ENCODE measurements around the gene ATAT1. TPM values are rescaled to one million over a fixed set of nuclear protein-coding genes. Genes with fewer than 3 reads are reported as not detected.

Gene ATAT1
- total and polyA plus RNA-seq, 9 of the 15 experiments (the other 6 are each of a cell fraction or from before 2014, with no cell fraction given): 0.65 to 5.8 (median 1.6) TPM

DNA sequence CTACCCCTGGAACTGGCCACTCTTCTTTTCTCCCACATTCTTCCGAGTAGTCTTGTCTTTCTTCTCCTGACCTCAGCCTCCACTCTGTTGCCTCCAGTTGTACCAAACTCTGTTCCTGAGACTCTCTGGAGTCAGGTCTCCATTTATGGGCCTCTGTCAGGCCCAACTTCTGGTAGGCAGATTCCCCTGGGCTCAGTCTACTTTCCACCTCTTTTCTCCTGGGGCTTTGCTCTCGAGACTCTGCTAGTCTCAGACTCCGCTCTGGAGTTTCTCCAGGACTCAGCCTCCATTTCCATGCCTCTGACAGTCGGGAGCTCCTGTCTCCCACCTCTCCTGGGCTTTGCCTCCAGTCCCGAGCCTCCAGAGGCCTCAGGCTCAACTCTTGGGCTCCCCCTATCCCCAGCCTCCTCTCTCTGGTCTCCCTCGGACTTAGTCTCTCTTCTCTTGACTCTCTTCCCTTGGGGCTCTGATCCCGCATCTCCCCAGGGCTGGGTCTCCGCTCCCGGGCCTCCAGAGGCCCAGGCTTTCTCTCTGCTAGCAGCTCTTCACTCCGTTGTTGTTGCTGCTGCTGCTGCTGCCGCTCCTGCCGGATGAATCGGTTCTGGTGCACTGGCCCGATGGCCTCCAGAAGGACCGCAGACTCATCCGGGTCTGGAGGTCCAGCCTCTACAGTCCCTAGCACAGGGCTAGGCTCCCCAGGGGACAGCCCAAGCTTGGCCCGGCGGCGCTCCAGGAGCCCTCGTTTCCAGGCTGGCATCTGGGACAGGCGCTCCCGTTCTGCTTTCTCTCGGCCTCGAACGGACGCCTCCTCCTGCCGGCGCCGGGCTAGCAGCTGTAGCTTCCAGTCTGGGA, 58.7 kb downstream of the ATAT1 start (continued):
- TF ChIP-seq, protein P1, sequence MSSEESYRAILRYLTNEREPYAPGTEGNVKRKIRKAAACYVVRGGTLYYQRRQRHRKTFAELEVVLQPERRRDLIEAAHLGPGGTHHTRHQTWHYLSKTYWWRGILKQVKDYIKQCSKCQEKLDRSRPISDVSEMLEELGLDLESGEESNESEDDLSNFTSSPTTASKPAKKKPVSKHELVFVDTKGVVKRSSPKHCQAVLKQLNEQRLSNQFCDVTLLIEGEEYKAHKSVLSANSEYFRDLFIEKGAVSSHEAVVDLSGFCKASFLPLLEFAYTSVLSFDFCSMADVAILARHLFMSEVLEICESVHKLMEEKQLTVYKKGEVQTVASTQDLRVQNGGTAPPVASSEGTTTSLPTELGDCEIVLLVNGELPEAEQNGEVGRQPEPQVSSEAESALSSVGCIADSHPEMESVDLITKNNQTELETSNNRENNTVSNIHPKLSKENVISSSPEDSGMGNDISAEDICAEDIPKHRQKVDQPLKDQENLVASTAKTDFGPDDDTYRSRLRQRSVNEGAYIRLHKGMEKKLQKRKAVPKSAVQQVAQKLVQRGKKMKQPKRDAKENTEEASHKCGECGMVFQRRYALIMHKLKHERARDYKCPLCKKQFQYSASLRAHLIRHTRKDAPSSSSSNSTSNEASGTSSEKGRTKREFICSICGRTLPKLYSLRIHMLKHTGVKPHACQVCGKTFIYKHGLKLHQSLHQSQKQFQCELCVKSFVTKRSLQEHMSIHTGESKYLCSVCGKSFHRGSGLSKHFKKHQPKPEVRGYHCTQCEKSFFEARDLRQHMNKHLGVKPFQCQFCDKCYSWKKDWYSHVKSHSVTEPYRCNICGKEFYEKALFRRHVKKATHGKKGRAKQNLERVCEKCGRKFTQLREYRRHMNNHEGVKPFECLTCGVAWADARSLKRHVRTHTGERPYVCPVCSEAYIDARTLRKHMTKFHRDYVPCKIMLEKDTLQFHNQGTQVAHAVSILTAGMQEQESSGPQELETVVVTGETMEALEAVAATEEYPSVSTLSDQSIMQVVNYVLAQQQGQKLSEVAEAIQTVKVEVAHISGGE (CRISPR knock-in tag; IDR thresholded peaks at IDR 0.05): 0 out of 6 replicates have a peak, but pooled peaks of 1 of the 3 experiments have one; percentile 3
- TF ChIP-seq ZNF830 (CRISPR knock-in tag; IDR thresholded peaks at IDR 0.05) (peak; percentile 31; the same call in 1 of the 2 replicates), ZNF644 (tag; IDR thresholded peaks at IDR 0.05; ENCODE audit: low read depth) (peak; percentile 52; the same call in 1 of the 2 replicates), GTF2A2 (tag; IDR thresholded peaks at IDR 0.05) (no peak), ZNF586 (CRISPR knock-in tag; conservative IDR thresholded peaks at IDR 0.05) (0 out of 2 replicates have a peak, but pooled peaks have one; percentile 29), SIN3A (IDR thresholded peaks at IDR 0.05; ENCODE audit: borderline replicate concordance in 2 of 2, control insufficient read depth in 1 of 2, low read depth in 2 of 2, low read length in 2 of 2) (peak in 1 of 2 experiments; percentile 43; a peak in 1 of 4 replicates), RBM15 (IDR thresholded peaks at IDR 0.05; ENCODE audit: insufficient read depth, low read length) (no peak), ZFX (CRISPR knock-in tag; IDR thresholded peaks at IDR 0.05) (peak; percentile 60), ZNF224 (CRISPR knock-in tag; IDR thresholded peaks at IDR 0.05) (no peak)
- TF ChIP-seq, protein P2, sequence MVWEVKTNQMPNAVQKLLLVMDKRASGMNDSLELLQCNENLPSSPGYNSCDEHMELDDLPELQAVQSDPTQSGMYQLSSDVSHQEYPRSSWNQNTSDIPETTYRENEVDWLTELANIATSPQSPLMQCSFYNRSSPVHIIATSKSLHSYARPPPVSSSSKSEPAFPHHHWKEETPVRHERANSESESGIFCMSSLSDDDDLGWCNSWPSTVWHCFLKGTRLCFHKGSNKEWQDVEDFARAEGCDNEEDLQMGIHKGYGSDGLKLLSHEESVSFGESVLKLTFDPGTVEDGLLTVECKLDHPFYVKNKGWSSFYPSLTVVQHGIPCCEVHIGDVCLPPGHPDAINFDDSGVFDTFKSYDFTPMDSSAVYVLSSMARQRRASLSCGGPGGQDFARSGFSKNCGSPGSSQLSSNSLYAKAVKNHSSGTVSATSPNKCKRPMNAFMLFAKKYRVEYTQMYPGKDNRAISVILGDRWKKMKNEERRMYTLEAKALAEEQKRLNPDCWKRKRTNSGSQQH (CRISPR knock-in tag; IDR thresholded peaks at IDR 0.05): 0 out of 2 replicates have a peak, but pooled peaks have one; percentile 21
- TF ChIP-seq, protein P3, sequence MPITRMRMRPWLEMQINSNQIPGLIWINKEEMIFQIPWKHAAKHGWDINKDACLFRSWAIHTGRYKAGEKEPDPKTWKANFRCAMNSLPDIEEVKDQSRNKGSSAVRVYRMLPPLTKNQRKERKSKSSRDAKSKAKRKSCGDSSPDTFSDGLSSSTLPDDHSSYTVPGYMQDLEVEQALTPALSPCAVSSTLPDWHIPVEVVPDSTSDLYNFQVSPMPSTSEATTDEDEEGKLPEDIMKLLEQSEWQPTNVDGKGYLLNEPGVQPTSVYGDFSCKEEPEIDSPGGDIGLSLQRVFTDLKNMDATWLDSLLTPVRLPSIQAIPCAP (CRISPR knock-in tag; IDR thresholded peaks at IDR 0.05; ENCODE audit: borderline replicate concordance): no peak

Measured in K562 (cell line).